ENCODE data around the gene AMMECR1.
"Not testable (repeated sequence)": the region's sequence is repeated elsewhere in the genome, so short reads cannot be mapped to it uniquely, and the experiment has no call there.

AMMECR1 gene

GRCh38 chrX:110338935-110339334 is 21.1 kb upstream of the AMMECR1 start:
- Histone ChIP-seq H3K9ac (ENCODE audit: low read length) (no peak overlapping the region), H3K27ac (ENCODE audit: low read depth, low read length, poor library complexity, severe bottlenecking) (no peak overlapping the region), H3K4me3 (ENCODE audit: low read depth, low read length, poor library complexity, severe bottlenecking) (no peak overlapping the region), H3K4me1 (ENCODE audit: insufficient read depth, low read length, severe bottlenecking) (peaks cover 7% of the 10 kb centered on the region), H3K27me3 (ENCODE audit: insufficient read depth, low read length) (no peaks in the 10 kb centered on the region), H3K9me3 (ENCODE audit: low read length) (no peaks in the 10 kb centered on the region), H3K9me2 (ENCODE audit: low read depth, low read length) (no peaks in the 10 kb centered on the region), H3K36me3 (ENCODE audit: insufficient read depth, low read length) (no peaks in the 10 kb centered on the region), H3K4me2 (ENCODE audit: low read length) (no peak overlapping the region), H3F3A (ENCODE audit: insufficient read depth, low read length) (no peaks in the 10 kb centered on the region), H2AFZ (ENCODE audit: low read length) (no peak overlapping the region), H4K20me1 (ENCODE audit: insufficient read depth, low read length) (no peaks in the 10 kb centered on the region), H3K79me2 (ENCODE audit: insufficient read depth, low read length) (no peaks in the 10 kb centered on the region)
- no peak for TF ChIP-seq CTCF (IDR thresholded peaks at IDR 0.05; ENCODE audit: low read length)

GRCh38 chrX:110333458-110333857 is 15.6 kb upstream of the AMMECR1 start:
- H3K4me1 ChIP-seq (ENCODE audit: insufficient read depth, low read length, severe bottlenecking); H3K9me3 ChIP-seq (ENCODE audit: low read length); H3K79me2 ChIP-seq (ENCODE audit: insufficient read depth, low read length); H3K36me3 ChIP-seq (ENCODE audit: insufficient read depth, low read length); H3K4me3 ChIP-seq (ENCODE audit: low read depth, low read length, poor library complexity, severe bottlenecking); H3K9ac ChIP-seq (ENCODE audit: low read length); H3F3A ChIP-seq (ENCODE audit: insufficient read depth, low read length); H2AFZ ChIP-seq (ENCODE audit: low read length); H3K4me2 ChIP-seq (ENCODE audit: low read length); H3K27ac ChIP-seq (ENCODE audit: low read depth, low read length, poor library complexity, severe bottlenecking); H3K27me3 ChIP-seq (ENCODE audit: insufficient read depth, low read length); H4K20me1 ChIP-seq (ENCODE audit: insufficient read depth, low read length); H3K9me2 ChIP-seq (ENCODE audit: low read depth, low read length): not testable (repeated sequence)

DNA sequence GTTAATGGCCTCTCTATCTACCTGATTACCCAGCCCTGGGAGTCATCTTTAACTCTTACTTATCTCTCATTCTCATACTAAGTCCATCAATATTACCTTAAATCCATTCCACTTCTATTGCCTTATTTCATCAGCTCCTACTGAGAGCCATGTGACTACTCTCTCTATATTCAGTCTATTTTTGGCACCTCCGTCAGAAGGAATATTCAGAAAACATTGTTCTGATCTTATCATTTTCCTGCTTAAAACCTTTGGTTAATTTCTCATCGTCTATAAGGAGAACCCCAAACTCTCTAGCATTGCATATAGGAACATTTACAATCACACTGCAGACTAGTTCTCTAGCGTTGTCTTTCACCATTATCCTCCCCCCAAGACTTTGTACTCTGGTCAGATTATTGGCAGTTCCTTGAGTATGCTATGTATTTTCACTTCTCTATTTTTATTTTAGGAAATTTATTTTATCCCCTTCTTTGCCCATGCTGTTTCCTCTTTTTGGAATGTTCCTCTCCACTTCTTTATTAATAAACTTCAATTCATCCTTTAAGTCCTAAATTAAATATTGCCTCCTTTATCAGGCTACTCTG is 13.7 kb upstream of the AMMECR1 start:
- Histone ChIP-seq H3K4me2 (ENCODE audit: low read length) (no peak overlapping the region), H3K4me1 (ENCODE audit: insufficient read depth, low read length, severe bottlenecking) (no peaks in the 10 kb centered on the region)

GRCh38 chrX:110328613-110329012 is 10.7 kb upstream of the AMMECR1 start:
- H3K9me3 ChIP-seq (ENCODE audit: low read length); H3K27me3 ChIP-seq (ENCODE audit: insufficient read depth, low read length); H3K27ac ChIP-seq (ENCODE audit: low read depth, low read length, poor library complexity, severe bottlenecking); H3K4me3 ChIP-seq (ENCODE audit: low read depth, low read length, poor library complexity, severe bottlenecking); H2AFZ ChIP-seq (ENCODE audit: low read length); H3K36me3 ChIP-seq (ENCODE audit: insufficient read depth, low read length); H3K9me2 ChIP-seq (ENCODE audit: low read depth, low read length); H3K9ac ChIP-seq (ENCODE audit: low read length); H3K4me2 ChIP-seq (ENCODE audit: low read length); H3K79me2 ChIP-seq (ENCODE audit: insufficient read depth, low read length); H3K4me1 ChIP-seq (ENCODE audit: insufficient read depth, low read length, severe bottlenecking); H4K20me1 ChIP-seq (ENCODE audit: insufficient read depth, low read length); H3F3A ChIP-seq (ENCODE audit: insufficient read depth, low read length): not testable (repeated sequence)

More for the DNA sequence above, 13.7 kb upstream of the AMMECR1 start:
- Histone ChIP-seq H2AFZ (ENCODE audit: low read length) (no peak overlapping the region), H3F3A (ENCODE audit: insufficient read depth, low read length) (no peaks in the 10 kb centered on the region), H3K9me2 (ENCODE audit: low read depth, low read length) (no peaks in the 10 kb centered on the region), H3K9ac (ENCODE audit: low read length) (no peak overlapping the region), H3K9me3 (ENCODE audit: low read length) (no peaks in the 10 kb centered on the region), H3K27ac (ENCODE audit: low read depth, low read length, poor library complexity, severe bottlenecking) (no peak overlapping the region), H4K20me1 (ENCODE audit: insufficient read depth, low read length) (no peaks in the 10 kb centered on the region), H3K4me3 (ENCODE audit: low read depth, low read length, poor library complexity, severe bottlenecking) (no peak overlapping the region), H3K27me3 (ENCODE audit: insufficient read depth, low read length) (no peaks in the 10 kb centered on the region), H3K79me2 (ENCODE audit: insufficient read depth, low read length) (no peaks in the 10 kb centered on the region), H3K36me3 (ENCODE audit: insufficient read depth, low read length) (no peaks in the 10 kb centered on the region)
- TF ChIP-seq EZH2 (IDR thresholded peaks at IDR 0.05; ENCODE audit: borderline replicate concordance, low read length) = no peak
- TF ChIP-seq CTCF (IDR thresholded peaks at IDR 0.05; ENCODE audit: low read length) = no peak
